ENCODE data around the gene TKT. TPM values are rescaled to one million over a fixed set of nuclear protein-coding genes. Genes with fewer than 3 reads are reported as not detected.

The TKT gene
- total and polyA plus RNA-seq, 2 of the 4 experiments (the other 2 are of a cell fraction): 280 to 349 TPM

DNA sequence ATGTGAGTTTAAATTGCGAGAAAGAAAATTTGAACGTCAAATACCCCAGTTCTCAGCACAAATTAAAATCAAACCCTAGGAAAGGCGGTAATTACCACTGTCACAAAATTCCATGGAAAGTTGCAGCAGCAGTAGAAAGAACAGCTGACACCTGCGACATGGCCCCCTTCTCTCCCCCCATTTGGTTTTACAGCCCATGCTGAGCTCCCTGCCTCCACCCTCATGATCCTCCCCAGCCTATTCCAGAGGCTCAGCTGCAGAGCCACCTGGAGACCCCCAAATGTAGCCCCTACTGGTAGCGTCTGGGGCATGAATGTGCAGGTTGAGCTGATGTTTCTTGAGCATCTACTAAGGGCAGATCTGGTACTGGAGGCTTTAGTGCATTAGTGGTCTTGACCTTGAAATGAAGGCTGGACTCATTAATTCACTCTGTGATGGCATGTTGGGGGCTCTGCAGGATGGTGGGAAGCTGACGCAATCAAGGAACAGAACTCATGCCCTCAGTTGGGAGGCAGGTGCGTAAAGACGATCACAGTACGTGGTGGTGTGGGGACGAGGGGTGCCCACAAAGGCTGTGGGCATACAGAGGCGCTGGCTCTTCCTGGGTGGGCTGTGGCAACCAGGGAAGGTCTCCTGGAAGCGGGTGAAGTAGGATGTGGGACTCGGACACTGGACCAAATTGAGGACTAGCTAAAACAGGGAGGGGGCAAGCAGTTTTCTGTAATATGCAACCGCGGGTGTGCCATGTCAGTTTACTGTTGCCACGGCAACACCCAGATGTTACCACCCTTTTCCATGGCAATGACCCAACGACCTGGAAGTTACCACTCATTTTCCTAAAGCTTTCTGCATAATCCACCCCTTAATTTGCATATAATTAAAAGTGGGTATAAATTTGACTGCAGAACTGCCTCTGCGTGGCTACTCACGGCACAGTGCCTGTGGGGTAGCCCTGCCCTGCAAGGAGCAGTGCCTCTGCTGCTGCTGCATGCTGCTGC lies 55.0 kb downstream of the TKT start:
- Histone ChIP-seq H3K14ac (replicated peaks; ENCODE audit: low read depth, low read length) (no peak overlapping the region), H4K20me1 (ENCODE audit: insufficient read depth, low read length) (no peaks in the 10 kb centered on the region), H3K56ac (ENCODE audit: extremely low read depth, insufficient read depth, low read length) (no peak overlapping the region), H3K23ac (ENCODE audit: low read depth, low read length) (no peak overlapping the region), H3K4me1 (ENCODE audit: control insufficient read depth, insufficient read depth, low read length) (peaks cover 4% of the 10 kb centered on the region), H4K91ac (ENCODE audit: insufficient read depth, low read depth, low read length) (no peak overlapping the region), H3K36me3 (ENCODE audit: control insufficient read depth, insufficient read depth, low read length) (no peaks in the 10 kb centered on the region), H3K27ac (ENCODE audit: insufficient read depth, low read length) (no peak overlapping the region), H3K4me2 (ENCODE audit: low read depth, low read length) (no peak overlapping the region), H2BK20ac (ENCODE audit: low read depth, low read length) (no peak overlapping the region), H3K79me1 (ENCODE audit: low read depth in 1 of 2, low read length in 2 of 2) (no peaks in the 10 kb centered on the region), H2AK9ac (replicated peaks; ENCODE audit: low read depth, low read length, poor library complexity) (no peak overlapping the region), H3K9me1 (ENCODE audit: insufficient read depth, low read length) (no peaks in the 10 kb centered on the region), H2AFZ (replicated peaks; ENCODE audit: low read length, poor library complexity) (no peak overlapping the region), H3K9me3 (ENCODE audit: control insufficient read depth, insufficient read depth, low read length) (no peaks in the 10 kb centered on the region), H3K9ac (ENCODE audit: low read depth, low read length) (no peak overlapping the region), H3K4ac (ENCODE audit: low read depth, low read length) (no peak overlapping the region), H2AK5ac (ENCODE audit: low read depth, low read length) (no peak overlapping the region), H2BK120ac (ENCODE audit: low read depth, low read length) (no peak overlapping the region), H3K4me3 (ENCODE audit: insufficient read depth, low read depth, low read length) (no peak overlapping the region), H3K27me3 (ENCODE audit: control insufficient read depth, insufficient read depth, low read length) (no peaks in the 10 kb centered on the region; the same call in 1 of the 2 replicates), H2BK15ac (ENCODE audit: low read depth, low read length) (no peak overlapping the region), H4K5ac (ENCODE audit: low read depth, low read length) (no peak overlapping the region), H4K8ac (ENCODE audit: low read depth in 2 of 2, low read length in 2 of 2) (no peak overlapping the region), H2BK5ac (ENCODE audit: low read depth, low read length, poor library complexity, severe bottlenecking) (no peak overlapping the region), H3K18ac (ENCODE audit: low read depth, low read length) (no peak overlapping the region)
- in situ Hi-C loops (cut with MboI; ENCODE audit: low sequenced_read_pairs) (loop anchor here (25.0 kb wide), 1 partner anchor 512 kb away; no protein-coding TSS in a partner anchor), dilution Hi-C loops (cut with HindIII; ENCODE audit: low sequenced_read_pairs, unreplicated experiment) (no loop called here), intact Hi-C loops (cut with micrococcal nuclease) (no loop called here)
- no TSS peak for BruUV-seq (replicated peaks)
- CTCF ChIA-PET: interaction anchor here (0.6 kb wide), 1 partner anchor 475 kb away, joined by 3 read pairs; no protein-coding TSS in a partner anchor
- ATAC-seq (ENCODE audit: low read depth) (no peak), DNase-seq (no peak)
- POLR2A ChIA-PET (ENCODE audit: unreplicated experiment): no interaction called here
- TF ChIP-seq CHD1 (IDR thresholded peaks at IDR 0.05; ENCODE audit: low read depth, low read length) (no peak), MXI1 (IDR thresholded peaks at IDR 0.05; ENCODE audit: borderline replicate concordance, low read depth, low read length) (no peak), NFE2L2 (IDR thresholded peaks at IDR 0.05; ENCODE audit: low read depth, low read length) (no peak), MAZ (IDR thresholded peaks at IDR 0.05; ENCODE audit: borderline replicate concordance, low read depth, low read length) (no peak), BHLHE40 (IDR thresholded peaks at IDR 0.05; ENCODE audit: low read depth, low read length) (no peak), RFX5 (IDR thresholded peaks at IDR 0.05; ENCODE audit: low read depth, low read length) (no peak), FOS (IDR thresholded peaks at IDR 0.05; ENCODE audit: low read depth, low read length) (no peak)
- 93% methylated on average over 8 of the region's 19 CpGs; no CpG with 5 or more reads in 1 of the 2 experiments for WGBS, 2 experiments (ENCODE audit: extremely low coverage in 2 of 2, insufficient read length in 1 of 2)

Data from IMR-90 (cell line).